ENCODE measurements around the gene NSUN7. TPM values are rescaled to one million over a fixed set of nuclear protein-coding genes. Genes with fewer than 3 reads are reported as not detected.

Gene NSUN7
- total RNA-seq, 2 donors from 2014 or later = 6.8 to 21.8 TPM

DNA sequence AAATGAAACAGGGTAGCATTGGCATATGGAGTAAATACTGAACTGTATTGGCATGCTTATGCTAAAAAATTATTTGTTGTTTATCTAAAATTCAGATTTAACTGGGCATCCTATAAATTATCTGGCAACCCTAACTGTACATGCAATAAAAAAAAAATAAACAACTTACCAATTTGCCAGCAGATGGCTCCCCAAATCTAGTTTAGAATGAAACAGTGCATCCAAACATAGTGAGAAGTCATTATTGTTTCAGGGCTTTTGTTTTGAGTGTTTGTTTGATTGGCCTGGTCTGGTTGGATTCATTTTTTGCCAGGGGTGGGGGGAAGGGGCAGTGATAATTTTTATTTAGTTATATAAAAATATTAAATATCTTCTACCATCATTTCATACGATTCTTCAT lies 12.8 kb upstream of the NSUN7 start:
- DNase-seq (ENCODE audit: low spot score) (no peak), ATAC-seq (ENCODE audit: insufficient number of reproducible peaks, low FRiP score, low read depth) (no peak)
- TF ChIP-seq, protein P1, sequence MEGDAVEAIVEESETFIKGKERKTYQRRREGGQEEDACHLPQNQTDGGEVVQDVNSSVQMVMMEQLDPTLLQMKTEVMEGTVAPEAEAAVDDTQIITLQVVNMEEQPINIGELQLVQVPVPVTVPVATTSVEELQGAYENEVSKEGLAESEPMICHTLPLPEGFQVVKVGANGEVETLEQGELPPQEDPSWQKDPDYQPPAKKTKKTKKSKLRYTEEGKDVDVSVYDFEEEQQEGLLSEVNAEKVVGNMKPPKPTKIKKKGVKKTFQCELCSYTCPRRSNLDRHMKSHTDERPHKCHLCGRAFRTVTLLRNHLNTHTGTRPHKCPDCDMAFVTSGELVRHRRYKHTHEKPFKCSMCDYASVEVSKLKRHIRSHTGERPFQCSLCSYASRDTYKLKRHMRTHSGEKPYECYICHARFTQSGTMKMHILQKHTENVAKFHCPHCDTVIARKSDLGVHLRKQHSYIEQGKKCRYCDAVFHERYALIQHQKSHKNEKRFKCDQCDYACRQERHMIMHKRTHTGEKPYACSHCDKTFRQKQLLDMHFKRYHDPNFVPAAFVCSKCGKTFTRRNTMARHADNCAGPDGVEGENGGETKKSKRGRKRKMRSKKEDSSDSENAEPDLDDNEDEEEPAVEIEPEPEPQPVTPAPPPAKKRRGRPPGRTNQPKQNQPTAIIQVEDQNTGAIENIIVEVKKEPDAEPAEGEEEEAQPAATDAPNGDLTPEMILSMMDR (IDR thresholded peaks at IDR 0.05) = no peak
- Histone ChIP-seq H3K27me3 (replicated peaks; ENCODE audit: insufficient read depth) (no peaks in the 10 kb centered on the region), H3K4me3 (no peak overlapping the region), H3K4me1 (ENCODE audit: control insufficient read depth in 1 of 2, low read depth in 2 of 2) (no peaks in the 10 kb centered on the region), H3K9me3 (no peaks in the 10 kb centered on the region), H3K27ac (no peak overlapping the region), H3K36me3 (no peaks in the 10 kb centered on the region)

DNA sequence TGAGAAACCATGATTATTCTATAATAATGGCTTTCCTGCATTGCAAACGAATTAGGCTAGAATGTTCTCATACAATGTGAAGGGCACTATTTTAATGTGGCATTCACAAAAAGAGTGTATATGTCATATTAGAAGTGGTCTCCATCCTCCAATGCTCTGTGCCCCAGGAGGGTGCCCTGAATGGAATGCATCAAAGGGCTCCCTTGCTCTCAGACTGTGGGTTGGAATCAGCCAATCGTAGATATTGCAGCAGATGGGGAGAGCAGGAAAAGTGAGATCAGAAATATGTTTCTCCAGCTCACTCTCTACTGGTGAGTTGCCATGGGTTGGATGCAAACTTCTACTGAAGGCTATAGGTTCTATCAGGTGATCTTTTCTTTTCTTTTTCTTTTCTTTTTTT lies 11.9 kb upstream of the NSUN7 start:
- no peak for ATAC-seq (ENCODE audit: insufficient number of reproducible peaks, low FRiP score, low read depth)
- H3K4me1 ChIP-seq (ENCODE audit: control insufficient read depth in 1 of 2, low read depth in 2 of 2) = no peaks in the 10 kb centered on the region
- no peak overlapping the region for H3K27ac ChIP-seq
- no peaks in the 10 kb centered on the region for H3K9me3 ChIP-seq
- TF ChIP-seq, protein P1 (IDR thresholded peaks at IDR 0.05) = no peak
- H3K27me3 ChIP-seq (replicated peaks; ENCODE audit: insufficient read depth) = no peaks in the 10 kb centered on the region
- DNase-seq (ENCODE audit: low spot score) = no peak
- no peak overlapping the region for H3K4me3 ChIP-seq
- H3K36me3 ChIP-seq = no peaks in the 10 kb centered on the region

DNA sequence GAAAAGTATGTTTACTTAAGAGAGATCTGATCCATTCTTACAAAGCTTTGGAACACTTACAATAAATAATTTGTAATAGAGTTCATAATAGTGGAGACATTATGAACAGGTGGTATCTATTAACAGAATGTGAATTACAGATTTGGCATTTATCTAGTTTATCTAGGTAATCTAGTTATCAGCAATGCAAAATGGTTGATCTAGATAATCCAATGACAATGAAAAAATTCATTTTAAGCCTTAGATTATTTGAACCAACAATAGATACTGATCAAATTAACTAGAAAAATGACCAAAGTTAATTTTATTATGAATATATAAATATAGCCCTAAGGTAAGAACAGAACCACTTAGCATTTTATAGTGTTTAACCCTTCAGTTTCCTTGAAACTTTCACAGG lies 10.4 kb upstream of the NSUN7 start:
- no peaks in the 10 kb centered on the region for H3K4me1 ChIP-seq (ENCODE audit: control insufficient read depth in 1 of 2, low read depth in 2 of 2)
- H3K9me3 ChIP-seq = no peaks in the 10 kb centered on the region
- TF ChIP-seq, protein P1 (IDR thresholded peaks at IDR 0.05) = no peak
- H3K4me3 ChIP-seq = no peak overlapping the region
- ATAC-seq (ENCODE audit: insufficient number of reproducible peaks, low FRiP score, low read depth) (no peak), DNase-seq (ENCODE audit: low spot score) (no peak)
- no peaks in the 10 kb centered on the region for H3K36me3 ChIP-seq
- no peak overlapping the region for H3K27ac ChIP-seq
- no peaks in the 10 kb centered on the region for H3K27me3 ChIP-seq (replicated peaks; ENCODE audit: insufficient read depth)

DNA sequence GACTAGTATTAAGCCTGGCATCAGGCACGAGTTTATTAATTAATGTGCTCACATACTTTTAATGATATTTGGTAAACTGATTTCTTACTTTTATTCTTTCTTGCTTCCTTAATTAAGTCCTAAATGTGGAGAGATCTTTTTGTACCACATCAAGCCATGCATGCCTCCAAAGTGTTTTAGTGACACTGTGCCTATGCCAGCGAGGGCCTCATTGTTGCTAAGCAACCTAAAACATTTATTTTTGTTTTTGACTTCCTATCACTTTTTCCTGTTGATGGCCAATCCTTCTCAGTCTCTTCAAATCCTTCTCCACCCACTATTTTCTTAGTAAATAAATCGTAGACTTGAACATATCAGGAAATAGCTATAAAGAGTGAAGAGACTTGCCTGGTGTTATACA lies 5.5 kb upstream of the NSUN7 start:
- ATAC-seq (ENCODE audit: insufficient number of reproducible peaks, low FRiP score, low read depth) = no peak
- Histone ChIP-seq H3K27me3 (replicated peaks; ENCODE audit: insufficient read depth) (no peaks in the 10 kb centered on the region), H3K9me3 (no peaks in the 10 kb centered on the region), H3K4me3 (no peak overlapping the region), H3K4me1 (ENCODE audit: control insufficient read depth in 1 of 2, low read depth in 2 of 2) (no peaks in the 10 kb centered on the region), H3K27ac (no peak overlapping the region), H3K36me3 (no peaks in the 10 kb centered on the region)
- TF ChIP-seq, protein P1 (IDR thresholded peaks at IDR 0.05) = no peak
- DNase-seq (ENCODE audit: low spot score) = no peak

DNA sequence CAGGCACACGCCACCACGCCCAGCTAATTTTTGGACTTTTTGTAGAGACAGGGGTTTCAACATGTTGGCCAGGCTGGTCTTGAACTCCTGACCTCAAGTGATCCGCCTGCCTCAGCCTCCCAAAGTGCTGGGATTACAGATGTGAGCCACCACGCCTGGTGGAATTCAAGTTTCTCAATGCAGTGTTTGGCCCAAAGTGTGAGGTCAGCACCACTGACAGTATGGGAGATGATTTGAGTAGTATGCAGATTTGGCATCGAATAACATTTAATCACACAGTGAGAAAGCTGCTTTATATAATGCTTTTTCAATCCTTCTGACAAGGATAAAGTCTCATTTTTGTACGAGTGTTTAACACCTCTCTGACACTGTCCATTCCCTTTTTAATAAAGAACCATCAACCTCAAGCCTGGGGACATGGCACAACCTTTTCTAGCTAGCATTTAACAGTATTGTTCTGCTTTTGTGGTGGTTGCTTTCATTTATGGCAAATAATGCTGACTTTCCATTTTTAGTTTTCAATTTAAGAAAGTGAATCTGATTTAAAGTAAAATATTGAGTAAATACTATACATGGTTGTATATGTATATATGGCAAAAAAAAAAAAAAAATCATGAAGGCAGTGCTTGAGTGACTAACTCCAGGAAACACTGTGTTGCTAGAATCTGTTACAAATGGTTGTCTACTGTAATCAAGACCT lies 4.3 kb upstream of the NSUN7 start:
- DNase-seq (ENCODE audit: low spot score) (no peak), ATAC-seq (ENCODE audit: insufficient number of reproducible peaks, low FRiP score, low read depth) (no peak)
- Histone ChIP-seq H3K9me3 (no peaks in the 10 kb centered on the region), H3K36me3 (no peaks in the 10 kb centered on the region), H3K27me3 (replicated peaks; ENCODE audit: insufficient read depth) (no peaks in the 10 kb centered on the region), H3K4me1 (ENCODE audit: control insufficient read depth in 1 of 2, low read depth in 2 of 2) (no peaks in the 10 kb centered on the region), H3K4me3 (no peak overlapping the region), H3K27ac (no peak overlapping the region)
- TF ChIP-seq, protein P1 (IDR thresholded peaks at IDR 0.05) = no peak

Data from thoracic aorta (tissue), 2 donors.